ENCODE data around the gene PPP3CA.
A peak's percentile ranks its signal among the peaks of the same experiment; 100 is the strongest.

The PPP3CA gene

DNA sequence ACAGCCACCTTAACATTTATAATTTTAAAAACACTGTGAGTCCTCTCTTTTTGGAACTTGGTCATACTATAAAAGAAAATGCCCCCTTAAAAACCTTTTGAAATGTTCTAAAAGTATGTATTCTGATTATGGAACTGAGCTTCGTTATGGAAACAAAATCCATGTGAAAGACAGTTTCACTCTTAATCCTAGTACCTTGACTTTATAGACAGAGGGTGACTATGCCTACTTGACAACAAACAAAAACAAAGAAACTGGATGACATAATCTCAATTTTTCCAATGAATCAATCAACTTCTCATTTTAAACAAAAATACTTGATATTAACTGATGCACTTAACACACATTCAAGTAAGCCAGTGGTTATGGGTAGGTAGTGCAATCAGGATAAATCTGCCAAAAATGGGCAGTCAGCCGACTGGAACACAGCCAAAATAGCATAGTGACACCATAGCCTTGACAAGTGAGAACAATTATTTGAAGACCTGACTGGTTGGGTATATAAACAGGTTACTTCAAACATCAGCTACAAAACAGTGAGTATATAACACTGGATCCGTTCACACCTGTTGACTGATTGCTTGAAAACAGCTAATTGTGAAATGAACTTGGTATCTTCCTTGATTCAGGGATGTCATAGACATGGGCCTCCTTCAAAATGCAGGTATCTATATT is 265.5 kb downstream of the PPP3CA start:
- DNase-seq: no peak

DNA sequence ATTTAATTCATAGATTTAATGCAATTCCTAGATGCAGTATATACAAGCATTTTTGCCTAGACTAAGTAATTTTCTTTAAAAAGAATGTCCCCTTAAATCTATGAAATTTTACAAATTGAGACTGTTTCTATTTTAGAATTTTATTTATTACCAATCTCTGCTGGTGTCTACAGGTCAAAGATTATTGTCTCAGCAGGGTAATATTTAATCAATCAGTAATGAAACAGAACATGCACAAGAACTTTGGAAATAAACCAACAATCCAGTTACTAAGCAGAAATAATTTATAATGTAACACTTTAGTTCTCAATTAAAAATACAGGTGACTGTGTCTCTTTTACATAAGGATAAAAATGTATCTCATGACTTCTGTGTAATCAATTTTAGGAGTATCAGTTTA is 266.2 kb downstream of the PPP3CA start:
- DNase-seq: no peak

DNA sequence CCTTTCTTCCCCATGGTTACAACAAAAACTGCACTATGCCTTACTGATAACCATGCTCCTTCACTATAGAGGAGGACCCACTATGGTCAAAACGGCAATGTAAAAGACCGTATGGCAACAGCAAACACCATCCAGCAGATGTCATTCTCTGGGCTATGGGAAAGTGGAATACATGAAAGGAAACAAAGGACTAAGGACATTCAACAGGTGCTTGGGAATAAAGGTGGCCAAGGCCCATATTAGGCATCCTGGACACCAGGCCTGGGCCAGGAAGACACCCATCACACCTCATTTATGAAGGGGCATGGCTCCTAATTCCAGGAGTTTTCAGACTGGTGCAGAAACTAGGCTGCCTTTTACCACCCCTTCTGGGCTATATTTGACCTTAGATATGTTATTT is 268.4 kb downstream of the PPP3CA start:
- DNase-seq: no peak

DNA sequence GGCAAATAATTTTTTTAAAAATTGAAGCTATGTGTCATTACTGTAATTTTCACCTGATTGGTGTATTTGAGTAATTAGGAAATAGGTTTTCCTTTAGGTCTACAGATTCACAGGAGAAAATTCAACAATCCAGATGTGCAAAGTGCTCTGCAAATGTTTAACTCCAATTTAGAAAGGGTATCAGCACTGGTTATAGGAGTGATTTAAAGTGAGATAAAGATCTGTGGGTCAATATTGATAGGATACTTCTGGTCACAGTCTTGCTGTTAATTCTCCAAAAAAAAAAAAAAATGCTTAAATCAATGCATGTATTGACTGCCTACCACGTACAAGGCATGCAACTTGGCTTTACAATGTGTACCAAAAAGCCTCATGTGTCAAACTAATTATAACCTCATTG is 271.3 kb downstream of the PPP3CA start:
- no peak for DNase-seq

DNA sequence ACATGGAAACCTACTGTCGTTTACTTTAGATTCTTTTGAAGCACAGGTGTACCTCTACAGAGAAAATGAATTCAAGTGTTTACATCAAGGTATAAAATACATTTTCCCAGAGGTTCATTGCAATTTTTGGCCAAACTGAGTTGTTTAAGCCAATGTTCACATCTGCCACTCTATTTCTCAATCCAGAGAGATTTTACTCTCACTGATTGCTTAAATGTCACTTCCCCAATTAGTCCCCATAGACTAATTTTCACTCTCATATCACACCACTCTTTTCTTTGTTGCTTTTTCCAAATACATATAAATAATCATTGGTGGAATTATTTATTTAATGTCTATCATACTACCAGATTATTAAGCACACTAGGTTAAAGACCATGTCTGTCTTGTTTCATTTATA is 271.8 kb downstream of the PPP3CA start:
- no peak for DNase-seq

DNA sequence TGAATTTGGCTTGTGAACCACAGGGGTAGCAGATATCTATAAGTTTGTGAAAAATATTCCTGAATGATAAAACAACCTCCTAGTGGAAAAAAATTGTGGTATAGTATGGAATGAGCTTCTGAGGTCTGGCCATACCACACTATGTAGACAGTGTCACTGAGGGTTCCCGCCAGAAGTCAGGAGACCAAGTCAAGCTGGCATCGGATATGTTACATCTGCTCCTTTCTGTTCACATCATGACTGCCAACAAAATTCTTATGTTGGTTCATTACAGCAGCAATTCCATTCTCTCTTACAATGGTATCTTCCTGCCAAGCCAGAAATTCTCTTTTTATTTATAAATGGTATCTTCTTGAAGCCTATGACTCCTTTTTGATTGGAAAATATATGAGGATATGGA is 273.0 kb downstream of the PPP3CA start:
- no peak for DNase-seq

DNA sequence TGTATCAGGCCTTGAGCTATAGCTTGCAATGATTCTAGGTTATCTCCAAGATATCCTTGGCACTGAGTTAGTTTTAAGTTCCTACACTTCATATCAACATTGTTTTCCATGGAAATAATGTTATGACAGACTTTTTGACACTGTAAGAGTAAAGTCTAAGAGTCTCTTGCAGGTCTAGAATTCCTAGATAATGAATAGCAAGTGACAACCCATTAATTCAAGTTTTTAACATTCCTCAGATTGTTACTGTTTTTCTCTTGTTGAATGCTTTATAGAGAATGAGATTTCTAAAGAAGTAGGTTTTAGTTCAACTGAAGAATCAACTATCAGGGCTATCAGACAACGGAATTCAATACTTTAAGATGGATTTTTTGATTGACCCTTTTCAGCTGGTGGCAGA is 276.1 kb downstream of the PPP3CA start:
- DNase-seq: no peak

DNA sequence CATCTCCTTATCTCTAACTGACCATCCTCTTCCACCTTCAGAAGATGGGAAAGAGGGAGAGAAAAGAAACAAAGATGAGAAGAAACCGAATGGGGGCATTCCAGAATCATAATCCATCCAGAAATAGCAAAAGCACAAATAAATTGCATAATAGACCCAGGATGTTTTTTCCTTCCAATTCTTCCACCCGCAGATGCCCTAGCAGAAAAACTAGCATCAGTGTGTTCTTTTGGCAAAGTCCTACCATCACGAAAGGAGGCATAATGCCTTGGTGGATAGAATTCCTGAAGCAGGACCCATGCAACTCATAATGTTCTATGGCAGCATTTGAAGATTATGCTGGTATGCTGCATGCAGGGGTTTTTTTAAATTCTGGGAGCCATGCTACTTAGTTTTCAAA is 279.2 kb downstream of the PPP3CA start:
- DNase-seq: no peak

DNA sequence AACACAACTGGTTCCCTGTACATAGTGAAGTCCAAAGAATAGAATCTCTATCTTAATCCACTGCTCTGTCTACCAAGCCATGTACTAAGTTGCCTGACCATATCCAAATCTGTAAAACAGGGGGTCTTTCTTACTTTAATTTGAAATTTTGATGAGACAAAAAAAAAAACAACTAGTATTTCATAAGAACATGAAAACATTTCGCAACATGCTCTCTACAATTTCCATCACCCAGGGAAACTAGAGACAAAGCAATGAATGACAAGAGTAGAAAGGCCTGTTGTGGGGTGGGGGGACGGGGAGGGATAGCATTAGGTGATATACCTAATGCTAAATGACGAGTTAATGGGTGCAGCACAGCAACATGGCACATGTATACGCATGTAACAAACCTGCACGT is 279.9 kb downstream of the PPP3CA start:
- no peak for DNase-seq

DNA sequence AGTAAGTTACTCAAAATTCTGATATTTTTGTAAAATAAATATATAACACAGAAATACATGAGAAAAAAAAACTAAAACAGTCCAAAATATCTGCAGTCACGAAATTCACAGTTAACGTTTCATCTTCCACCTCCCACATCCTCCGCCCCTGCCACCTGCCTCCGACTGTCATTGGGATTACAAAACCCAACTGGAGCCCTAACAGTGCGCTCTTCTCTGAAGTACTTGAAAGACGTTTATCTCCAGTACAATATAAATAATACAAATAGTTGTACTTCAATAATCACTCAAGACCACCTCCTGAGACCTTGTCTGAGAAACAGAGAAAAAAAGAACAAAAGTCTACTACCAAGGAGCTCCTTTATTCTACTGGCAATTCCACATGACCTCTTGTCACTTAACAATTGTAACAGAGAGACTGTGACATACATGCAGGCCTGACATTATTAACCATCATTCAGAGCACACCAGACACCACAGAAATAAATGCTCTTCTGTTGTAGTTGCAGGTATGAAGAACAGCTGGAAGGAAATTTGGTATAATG is 280.6 kb downstream of the PPP3CA start:
- no peak for DNase-seq

DNA sequence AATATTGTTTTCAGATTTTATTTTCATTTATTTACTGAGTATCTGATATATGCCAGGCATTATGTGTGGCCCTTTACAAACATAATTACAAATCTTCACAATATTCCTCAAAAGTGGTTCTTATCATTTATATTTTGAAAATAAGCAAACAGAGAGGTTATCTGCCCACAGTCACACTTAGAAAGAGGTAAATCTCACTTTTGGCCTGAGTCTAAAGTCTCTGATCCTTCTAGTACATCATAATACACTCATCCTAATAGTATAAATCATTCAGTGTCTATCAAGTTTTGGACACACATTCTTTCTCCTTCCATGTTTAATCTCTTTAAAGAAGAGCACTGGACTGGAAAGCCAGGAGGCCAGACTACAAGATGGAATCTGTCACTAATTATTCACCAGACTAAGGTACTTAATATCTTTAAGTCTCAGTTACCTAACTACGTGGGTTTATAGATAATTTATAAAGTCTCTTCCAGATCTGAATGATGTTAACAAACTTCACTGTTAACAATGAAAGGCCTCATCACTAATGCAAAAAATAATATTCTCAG is 281.3 kb downstream of the PPP3CA start:
- DNase-seq: no peak

DNA sequence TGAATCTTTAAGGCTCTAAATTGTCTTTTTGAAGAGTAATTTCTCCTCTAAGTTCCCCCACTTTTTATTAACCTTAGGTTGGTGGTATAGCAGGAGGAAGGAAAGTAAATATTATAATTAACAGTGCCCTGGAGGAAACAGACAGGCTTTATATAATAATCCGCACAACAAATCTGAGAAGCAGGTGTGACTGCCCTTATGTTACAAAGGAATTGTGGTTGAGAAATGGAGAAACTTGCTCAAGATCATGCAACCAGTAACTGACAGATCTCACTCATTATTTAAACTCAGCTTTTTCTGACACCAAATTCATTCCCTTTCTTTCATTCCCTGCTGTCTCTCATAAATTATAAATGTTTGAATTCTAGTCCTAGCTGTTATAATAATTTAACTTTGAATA is 282.0 kb downstream of the PPP3CA start:
- no peak for DNase-seq

DNA sequence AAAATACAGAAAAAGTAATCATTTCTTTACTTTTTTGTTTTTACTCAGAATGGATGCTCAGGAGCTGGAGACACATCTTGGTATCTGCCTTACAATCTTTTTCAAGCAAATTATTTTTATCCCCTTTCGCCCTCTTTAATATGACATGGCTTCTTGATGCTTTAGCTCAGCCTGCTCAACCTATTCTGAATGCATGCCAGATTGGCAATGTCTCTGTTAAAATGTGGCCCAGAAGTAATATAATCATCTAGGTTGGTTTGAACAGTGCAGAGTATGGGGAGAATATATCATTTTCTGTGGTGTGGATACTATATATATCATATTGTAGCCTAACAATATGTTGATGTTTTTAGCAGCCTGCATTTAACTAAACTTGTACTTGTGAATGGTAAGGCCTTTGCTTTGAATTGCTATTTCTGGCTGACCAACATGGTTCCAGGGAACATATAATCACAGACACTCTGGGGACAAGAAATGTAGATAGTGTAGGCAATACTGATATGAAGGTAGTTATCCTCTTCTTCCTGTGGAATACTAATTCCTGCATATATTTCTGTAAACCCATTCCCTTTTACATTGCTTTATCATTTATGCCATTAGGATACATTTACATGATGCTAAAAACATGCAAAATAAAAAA is 282.7 kb downstream of the PPP3CA start:
- no peak for DNase-seq

DNA sequence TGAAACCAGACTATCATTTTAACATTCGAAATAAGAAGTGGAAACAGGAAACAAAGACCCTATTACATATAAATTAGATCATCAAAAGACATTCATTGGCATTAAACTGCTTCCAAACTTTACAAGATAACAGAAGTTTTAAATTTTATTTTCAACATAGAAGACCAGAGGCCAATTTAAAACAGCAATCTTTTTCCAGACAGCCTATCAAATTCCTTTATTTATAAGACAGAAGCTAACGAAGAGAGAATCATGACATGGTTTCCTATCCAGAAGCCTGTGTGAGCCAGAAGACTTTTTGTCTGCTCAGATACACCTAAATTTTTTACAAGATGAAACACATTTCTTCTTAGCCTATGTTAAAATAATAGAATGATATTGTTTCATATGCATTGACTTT is 291.9 kb downstream of the PPP3CA start:
- DNase-seq: no peak

DNA sequence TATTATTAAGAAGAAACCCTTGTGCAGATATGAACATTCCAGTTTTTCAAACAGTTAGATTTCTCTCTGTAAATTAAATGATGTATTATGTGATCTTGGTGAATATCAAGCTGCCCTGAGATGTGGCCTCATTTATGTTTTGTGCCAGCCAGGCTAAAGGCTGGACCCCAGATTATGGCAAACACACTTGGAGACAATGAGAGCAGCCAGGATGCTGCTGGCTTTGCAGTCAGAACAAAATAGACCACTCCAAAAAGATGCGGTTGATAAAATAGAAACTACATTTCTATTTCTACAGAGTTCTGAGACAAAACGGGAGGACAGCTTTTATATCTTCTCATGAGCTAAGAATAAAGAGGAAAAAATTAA is 296.5 kb downstream of the PPP3CA start:
- no peak for DNase-seq

DNA sequence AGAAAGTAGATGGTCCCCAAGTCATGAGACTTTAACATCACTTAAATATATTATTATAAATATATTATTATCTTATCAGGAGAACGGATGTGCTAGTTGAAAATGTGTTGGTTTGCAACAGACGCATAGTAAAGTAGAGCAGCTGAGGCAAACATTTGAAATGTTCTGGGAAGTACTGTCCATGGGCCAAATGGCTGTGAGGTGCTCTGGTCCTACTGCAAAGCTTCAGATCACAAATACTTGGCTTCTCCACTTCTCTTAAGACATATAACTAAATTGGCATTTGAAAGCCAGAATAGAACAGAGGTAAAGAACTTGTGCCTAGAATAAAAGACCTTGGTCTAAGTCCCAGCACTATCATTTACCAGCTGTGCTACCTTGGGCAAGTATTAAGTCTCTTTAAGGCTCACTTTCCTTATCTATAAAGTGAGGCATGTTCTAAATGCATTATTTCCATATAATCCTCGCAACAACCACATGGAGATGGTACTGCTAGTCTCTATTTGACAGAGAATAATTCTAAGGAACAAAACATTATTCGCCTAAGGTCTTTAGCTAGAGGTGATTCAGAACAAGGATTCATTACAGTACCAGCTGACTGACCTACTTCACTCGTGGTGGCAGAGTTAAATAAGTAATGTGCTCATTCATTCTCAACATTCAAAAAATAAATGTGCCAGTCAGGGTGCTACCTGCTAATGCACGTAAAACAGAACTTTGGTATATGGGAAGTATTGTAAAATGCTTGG is 297.1 kb downstream of the PPP3CA start:
- peak; percentile 63 for DNase-seq

DNA sequence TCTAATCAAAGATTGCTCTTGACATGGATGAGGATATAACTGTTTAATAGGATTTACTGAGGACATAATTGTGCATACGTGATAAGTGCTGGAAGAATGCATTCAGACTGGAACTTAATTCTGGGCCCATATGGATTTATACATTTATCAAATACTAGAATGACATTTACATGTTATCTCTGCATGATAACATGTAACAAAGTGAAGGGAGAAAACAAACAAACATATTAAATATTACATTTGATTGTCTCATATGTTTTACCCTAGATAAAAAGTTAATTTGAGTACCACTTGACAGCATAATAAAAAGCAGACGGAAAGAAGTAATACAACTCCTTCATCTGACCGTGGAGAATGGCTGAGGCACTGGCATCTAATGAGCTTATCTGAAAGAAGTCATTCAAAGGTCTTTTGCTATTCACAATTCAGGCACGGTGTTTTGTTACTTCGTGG is 297.8 kb downstream of the PPP3CA start:
- no peak for DNase-seq

DNA sequence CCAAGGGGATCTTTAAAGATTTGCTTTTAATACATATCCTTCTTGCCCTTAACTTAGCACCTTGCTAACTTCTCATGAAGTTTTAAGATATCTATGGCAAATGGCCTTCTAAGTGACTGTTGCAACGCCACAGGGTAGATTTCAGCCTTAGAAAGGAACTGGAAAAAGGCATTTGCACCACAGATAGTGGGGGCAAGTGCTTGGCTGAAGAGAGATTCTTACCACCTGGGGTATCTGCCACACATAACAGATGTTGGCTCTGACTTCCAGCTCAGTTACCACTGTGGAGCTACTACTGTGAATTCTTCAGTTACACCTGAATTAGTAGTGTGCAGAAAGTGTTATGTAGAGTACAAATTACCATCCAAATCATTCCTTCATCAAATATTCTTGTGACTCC is 302.6 kb downstream of the PPP3CA start:
- no peak for DNase-seq

DNA sequence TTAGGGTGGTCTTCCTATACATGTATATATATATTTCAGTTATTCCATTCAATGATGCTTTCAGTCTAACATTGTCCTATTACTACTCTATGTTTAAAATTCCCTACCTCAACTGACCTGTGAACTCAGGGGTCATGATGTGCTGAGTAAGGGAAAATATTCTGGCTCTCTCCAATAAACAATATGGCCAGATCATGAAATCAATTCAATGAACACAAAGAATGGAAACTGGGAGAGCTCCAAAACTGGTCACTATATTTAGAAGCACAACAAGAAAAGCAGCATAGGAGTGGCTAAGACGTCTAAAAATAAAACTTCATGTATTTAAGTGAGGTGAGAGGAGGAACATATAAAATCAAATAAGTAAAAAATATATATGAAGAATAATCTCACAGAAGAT is 304.5 kb downstream of the PPP3CA start:
- no peak for DNase-seq

DNA sequence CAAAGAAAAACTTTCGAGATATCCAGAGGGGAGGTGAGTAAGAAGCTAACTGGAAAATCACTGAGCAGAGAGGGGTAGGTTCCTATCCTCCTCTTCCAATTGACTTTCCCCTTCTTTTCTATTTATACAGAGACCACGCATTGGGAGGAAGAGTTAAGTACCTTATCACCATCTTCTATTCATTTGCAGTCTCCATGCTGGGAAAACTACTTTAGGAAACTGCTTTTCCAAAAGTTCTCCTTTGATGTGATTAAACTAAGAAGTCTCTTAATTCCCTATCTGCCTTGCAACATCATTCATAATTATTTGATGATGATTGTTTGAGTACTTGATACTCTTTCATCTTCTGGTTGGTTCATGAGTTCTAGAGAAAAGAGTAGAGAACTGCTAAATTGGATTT is 306.6 kb downstream of the PPP3CA start:
- DNase-seq: no peak

DNA sequence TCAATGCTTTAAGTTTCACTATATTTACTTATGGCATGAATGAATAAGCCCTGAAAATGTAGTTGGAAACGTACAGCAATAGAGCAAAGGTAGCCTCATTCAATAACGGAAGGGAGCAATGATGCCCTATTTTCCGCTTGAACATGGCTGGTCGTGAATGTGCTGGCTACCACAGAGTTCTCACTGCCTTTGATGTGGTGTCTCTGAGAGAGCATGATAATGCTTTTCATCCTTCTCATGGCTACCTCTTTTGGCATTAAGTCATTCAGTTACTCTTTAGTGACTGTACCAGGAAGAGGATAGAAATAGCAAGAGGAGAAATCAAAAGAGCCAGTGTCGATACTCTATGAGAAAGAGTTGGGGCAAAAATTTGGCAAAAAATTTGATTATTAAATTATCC is 308.0 kb downstream of the PPP3CA start:
- DNase-seq: peak; percentile 82

DNA sequence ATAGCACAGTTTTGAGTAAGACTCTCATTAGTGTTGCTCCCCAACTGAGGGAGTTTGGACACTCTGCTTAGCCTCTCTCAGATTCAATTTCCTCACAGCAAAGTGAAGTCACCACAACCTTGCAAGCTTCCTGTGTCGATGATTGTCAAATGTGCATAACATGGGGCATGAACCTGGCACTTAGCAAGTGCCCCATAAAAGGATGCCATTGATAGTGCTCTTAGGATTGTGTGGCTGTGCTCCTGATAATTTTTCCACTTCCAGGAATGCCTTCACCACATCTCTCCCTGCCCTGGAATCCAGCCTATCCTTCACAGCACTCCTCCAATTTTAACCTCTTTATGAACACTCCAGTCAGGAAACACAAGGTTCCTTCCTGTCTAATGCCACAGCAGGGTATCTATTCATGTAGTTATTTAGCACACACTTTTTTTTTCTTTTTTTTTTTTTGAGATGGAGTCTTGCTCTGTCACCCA is 309.4 kb downstream of the PPP3CA start:
- peak; percentile 81 for DNase-seq

DNA sequence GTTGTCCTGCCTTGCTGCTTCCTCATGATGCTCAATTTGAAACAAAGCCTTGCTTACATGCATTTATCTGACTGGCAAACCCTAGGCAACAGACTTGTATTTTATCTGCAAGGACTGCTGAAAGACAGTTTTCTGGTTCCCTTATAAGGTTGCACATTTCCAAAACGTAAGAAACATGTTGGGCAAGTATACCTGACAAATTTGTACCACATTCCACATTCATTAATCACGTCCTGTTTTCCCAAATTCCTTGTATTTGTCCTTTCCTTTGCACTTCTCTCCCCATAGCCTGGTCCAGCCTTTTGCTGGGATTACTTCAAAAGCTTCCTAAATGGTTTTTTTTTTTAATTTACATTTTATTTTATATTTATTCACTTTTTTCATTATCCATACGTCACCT is 310.1 kb downstream of the PPP3CA start:
- no peak for DNase-seq

DNA sequence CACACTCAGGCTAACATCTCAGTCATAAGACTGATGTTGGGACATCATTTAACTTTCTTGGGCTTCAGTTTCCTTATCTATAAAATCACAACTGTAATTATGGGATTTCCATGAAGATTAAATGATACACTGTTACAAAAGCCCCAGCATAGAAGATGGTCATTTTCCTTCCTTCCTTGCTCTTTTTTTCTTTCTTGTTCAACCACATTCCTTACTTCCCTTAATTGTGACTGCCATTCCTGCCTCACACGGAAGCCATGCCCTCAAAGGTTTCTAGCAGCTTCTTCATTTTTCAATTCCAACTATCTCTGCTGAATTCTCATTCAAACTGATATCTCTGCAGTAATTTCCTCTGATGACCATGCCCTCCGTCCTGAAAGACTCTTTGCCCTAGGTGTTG is 311.8 kb downstream of the PPP3CA start:
- DNase-seq: no peak
